Measurements from ENCODE around the gene UROC1.

UROC1 gene

GRCh38 chr3:126481808-126482502 is 35.6 kb downstream of the UROC1 start:
- H3K4me3 ChIP-seq (ENCODE audit: low read depth, low read length): no peak overlapping the region
- no peak for TF ChIP-seq CTCF (IDR thresholded peaks at IDR 0.05; ENCODE audit: low read depth, low read length)

- no peak overlapping the region for H3K4me3 ChIP-seq (ENCODE audit: low read depth, low read length)
- no peak for TF ChIP-seq CTCF (IDR thresholded peaks at IDR 0.05; ENCODE audit: low read depth, low read length)
Measured at GRCh38 chr3:126480861-126481260, 36.7 kb downstream of the UROC1 start.

- H3K4me3 ChIP-seq (ENCODE audit: low read depth, low read length): no peak overlapping the region
- TF ChIP-seq CTCF (IDR thresholded peaks at IDR 0.05; ENCODE audit: low read depth, low read length): no peak
Measured at GRCh38 chr3:126480206-126480605, 37.4 kb downstream of the UROC1 start.

- no peak overlapping the region for H3K4me3 ChIP-seq (ENCODE audit: low read depth, low read length)
- no peak for TF ChIP-seq CTCF (IDR thresholded peaks at IDR 0.05; ENCODE audit: low read depth, low read length)
Measured at GRCh38 chr3:126479642-126480041, 37.9 kb downstream of the UROC1 start.

- no peak for TF ChIP-seq CTCF (IDR thresholded peaks at IDR 0.05; ENCODE audit: low read depth, low read length)
- no peak overlapping the region for H3K4me3 ChIP-seq (ENCODE audit: low read depth, low read length)
Measured at GRCh38 chr3:126478581-126479310, 38.8 kb downstream of the UROC1 start.

- no peak overlapping the region for H3K4me3 ChIP-seq (ENCODE audit: low read depth, low read length)
- TF ChIP-seq CTCF (IDR thresholded peaks at IDR 0.05; ENCODE audit: low read depth, low read length): no peak
Measured at GRCh38 chr3:126477061-126477380, 40.6 kb downstream of the UROC1 start.
